HG03045 (cell line): ENCODE results near the gene PRKAA1.
"Not testable (repeated sequence)": the region's sequence is repeated elsewhere in the genome, so short reads cannot be mapped to it uniquely, and the experiment has no call there.

Source experiments
- ATAC-seq: cut with Tn5 transposase; IDR thresholded peaks from one replicate; pipeline ENCODE4 v1.9.1; 2021; ENCODE audit warnings: mild to moderate bottlenecking, moderate library complexity; ENCODE audit not compliant: unreplicated experiment

Gene PRKAA1

DNA sequence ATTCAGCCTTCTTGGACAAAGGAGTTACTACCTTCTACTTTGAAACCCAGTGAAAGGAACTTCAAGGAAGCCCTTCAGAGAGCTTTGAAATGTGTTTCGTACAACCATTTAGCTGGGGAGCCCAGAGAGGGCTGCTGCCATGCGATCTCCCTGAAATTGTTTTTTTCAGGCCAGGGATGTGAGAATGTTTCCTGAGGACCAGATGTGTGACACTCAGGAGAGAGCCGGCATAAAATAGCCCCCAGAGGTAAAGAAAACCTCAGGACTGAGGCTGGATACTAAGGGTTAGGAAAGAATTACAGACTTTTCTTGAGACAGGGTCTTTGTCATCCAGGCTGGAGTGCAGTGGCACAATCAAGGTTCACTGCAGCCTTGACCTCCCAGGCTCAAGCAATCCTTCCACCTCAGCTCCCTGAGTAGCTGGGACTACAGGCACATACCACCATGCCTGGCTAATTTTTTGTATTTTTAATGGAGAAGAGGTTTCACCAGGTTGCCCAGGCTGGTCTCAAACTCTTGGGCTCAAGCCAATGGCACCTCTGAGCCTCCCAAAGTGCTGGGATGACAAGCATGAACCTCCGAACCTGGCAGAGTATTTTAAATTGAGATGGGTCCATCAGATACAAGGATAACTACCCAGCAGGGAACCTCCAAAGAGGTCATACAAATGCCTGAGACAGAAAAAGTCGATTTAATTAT is 28.5 kb upstream of the PRKAA1 start:
- ATAC-seq: no peak

DNA sequence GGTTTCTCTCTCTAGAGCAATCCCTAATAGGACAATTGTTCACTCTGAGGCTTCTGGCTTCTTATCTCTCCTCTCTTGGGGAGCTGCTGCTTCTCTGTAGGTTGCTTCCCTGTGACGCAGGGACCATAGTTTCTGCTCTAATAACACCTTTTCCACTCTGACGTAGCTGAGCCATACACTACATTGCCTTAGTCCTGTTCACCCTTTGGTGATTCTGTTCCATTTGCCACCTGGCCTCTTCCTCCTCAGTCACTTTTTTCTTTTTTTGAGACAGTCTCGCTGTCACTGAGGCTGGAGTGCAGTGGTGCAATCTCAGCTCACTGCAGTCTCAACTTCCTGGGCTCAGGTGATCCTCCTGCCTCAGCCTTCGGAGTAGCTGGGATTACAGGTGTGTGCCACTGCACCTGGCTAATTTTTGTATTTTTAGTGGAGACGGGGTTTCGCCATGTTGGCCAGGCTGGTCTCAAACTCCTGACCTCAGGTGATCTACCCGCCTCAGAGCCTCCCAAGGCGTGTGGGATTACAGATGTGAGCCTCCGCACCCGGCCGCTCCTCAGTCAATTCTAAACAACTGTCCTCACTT is 27.4 kb upstream of the PRKAA1 start:
- ATAC-seq: not testable (repeated sequence)

DNA sequence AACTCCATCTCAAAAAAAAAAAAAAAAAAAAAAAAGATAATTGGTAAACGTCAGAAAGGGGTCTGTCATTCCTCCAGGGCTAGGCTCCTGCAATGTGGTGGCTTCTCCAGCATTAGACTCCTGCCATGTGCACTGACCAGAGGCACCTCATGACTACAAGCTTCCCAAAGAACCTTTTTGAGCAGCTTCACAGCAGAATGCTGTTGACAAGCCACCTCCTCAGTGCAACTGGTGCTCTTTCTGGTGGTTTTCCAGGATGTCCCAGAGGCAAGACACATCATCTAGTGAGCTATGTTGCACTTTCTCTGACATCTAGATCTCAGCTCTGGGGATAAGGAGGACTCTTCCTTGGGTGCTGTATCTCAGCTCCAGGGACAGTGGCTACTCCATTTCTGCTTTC is 25.3 kb upstream of the PRKAA1 start:
- no peak for ATAC-seq

DNA sequence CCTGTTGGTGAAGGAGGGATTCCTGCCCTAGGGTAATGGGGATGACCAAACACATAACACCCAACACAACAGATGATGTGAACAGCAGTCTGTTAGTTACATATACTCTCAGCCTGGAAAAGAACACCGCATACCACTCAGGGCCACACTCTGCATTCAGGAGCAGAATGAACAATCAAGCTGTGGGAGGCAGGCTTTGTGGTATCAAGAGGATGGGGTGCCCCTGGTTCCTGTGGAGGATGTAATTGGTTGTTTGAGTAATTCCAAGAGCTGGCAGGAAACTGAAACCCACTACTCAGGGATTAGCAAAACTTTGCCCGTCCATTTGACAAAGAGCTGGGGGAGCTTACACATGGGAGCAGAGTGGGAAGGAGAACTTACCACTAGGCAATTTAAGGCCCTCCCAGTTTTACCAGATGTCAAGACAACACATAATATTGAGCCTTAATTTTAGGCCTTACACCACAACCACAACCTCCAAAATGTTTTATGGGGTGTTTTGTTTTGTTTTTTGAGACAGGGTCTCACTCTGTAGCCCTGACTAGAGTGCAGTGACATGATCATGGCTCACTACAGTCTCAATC is 15.6 kb upstream of the PRKAA1 start:
- no peak for ATAC-seq

DNA sequence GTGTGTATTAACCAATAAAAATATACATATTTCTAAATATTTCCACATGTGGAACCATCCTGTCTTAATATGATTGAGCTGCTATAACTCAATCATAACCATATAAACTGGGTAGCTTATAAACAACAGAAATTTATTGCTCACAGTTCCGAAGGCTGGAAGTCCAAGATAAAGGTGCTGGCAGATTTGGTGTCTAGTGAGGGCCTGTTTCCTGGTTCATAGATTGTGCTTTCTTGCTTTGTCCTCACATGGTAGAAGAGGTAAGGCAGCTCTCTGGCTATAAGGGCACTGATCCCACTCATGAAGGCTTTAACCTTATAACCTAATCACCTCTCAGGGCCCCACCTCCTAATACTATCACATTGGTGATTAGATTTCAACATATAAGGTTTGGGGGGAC is 14.0 kb upstream of the PRKAA1 start:
- no peak for ATAC-seq

DNA sequence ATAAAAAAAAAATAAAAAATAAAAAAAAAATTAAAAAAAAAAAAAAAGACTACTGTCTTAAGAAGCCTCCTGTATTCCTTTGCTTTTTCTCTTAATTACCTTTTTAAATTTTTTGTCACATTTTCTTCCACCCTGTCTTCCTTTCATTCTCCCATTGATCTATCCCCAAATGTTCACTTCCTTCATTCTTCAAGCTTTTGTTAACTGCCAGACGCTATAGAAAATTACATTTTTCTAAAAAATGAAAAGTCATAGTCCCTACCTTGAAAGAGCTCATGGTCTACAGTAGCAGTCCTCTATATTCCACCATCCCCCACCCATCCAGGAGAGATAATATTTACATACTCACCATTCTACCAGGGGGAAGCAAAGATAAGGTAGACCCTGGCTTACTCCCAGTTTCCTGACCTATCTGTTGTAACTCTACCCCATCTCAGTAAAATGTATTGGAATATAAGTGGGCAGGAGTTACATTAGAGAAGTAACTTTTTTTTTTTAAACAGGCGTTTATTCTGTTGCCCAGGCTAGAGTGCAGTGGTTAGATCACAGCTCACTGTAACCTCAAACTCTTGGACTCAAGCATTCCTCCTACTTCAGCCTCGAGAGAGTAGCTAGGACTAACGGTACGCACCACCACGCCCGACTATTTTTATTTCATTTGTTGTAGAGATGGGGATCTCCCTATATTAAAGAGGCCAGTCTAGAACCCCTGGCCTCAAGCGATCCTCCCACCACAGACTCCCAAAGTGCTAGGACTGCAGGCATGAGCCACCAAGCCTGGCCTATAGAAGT is 3.8 kb upstream of the PRKAA1 start:
- ATAC-seq: no peak

DNA sequence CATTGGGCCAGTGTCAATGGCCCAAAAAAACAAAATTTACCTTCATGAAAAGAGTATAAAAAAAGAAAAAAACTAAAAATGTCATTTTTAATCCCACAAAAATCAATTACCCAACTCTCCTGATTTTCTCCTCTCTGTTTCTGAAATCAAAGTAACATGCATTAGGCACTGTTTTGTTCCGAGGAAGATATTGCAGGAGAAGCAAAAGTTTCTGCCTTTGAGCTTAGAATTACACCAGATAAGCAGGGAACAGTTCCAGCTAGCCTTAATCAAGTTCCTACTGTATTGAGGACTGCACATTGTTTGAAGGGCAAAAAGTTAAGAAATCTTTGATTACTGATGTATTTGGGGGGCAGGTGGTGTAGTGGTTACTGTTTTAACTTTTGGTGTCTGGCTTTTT is 1.1 kb upstream of the PRKAA1 start:
- no peak for ATAC-seq

DNA sequence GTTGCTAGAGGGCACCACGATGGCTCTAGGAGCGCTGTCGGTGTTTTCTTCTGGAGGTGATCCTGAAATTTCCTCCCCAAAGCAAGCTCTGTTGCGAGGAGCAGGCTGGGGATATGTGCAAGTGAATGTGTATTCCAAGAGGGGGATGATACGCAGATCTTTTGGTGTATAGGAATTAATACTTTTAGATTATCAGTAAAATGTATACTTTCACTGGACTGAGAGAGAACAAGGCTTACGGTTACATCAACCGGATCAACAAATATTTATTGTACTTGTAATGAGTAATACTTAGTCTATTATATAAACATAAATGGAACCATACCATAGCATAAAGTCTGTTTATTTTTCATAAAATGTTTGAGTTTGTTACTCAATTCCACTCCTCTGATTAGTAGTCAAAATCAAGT is 632 bp upstream of the PRKAA1 start:
- ATAC-seq: no peak

DNA sequence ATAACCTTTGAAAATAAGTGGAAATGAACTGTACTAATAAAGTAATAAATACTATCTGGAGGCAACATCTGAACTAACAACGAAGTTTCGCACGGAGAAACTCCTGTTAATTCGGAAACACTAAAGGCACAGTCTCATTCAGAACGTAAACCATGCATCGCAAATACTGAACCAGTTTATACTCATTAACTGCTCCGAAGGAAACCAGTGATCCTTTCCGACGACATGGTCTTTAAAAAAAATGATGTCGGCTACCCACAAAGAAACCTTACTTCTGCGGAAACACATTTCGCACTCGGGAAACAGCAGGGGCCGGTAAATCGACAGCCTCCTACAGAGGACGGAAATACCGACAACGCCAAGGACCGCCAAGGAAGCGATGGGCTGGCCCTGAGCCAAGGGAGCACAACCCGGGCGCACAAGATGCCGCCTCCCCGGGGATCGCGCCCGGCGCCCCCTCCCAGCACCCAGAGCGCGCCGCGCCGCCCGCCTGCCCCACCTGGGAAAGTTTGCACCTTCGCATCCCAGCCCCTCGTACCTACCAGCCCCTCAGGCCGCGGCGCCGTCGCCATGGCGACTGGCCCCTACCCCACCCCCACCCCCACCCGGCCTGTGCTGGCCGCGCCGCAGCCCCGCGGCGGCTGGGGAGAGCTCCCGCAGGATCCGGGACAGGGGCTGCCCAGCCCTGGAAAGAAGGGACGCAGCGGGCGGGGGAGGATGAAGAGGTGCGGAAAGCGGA is 732 bp downstream of the PRKAA1 start:
- peak; percentile 50 for ATAC-seq

DNA sequence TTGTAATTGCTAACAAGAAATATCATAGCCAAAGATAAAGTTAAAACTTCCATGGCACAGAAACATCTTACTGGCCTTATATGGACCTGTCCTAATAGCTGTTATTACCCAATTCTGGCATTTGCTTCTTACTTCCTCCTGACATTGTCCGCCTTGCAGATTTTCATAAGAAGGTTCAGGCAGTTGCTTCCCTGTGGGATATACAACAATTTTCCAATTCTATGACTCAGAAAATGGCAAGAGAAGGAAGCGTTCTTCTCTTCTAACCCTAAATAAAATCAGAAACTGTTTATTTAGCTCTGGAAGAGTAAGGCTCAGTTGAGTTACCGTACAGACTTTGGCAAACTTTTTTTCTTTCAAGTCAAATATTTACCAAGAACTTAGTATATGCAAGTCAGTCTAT is 1.7 kb downstream of the PRKAA1 start:
- no peak for ATAC-seq

DNA sequence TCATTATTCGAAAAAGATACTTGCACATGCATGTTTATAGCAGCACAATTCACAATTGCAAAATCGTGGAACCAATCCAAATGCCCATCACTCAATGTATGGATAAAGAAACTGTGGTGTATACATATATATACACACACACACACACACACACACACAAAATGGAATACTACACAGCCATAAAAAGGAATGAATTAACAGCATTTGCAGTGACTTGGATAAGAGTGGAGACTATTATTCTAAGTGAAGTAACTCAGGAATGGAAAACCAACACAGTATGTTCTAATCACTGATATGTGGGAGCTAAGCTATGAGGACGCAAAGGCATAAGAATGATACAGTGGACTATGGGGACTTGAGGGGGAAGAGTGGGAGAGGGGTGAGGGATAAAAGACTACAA is 3.3 kb downstream of the PRKAA1 start:
- ATAC-seq: not testable (repeated sequence)

DNA sequence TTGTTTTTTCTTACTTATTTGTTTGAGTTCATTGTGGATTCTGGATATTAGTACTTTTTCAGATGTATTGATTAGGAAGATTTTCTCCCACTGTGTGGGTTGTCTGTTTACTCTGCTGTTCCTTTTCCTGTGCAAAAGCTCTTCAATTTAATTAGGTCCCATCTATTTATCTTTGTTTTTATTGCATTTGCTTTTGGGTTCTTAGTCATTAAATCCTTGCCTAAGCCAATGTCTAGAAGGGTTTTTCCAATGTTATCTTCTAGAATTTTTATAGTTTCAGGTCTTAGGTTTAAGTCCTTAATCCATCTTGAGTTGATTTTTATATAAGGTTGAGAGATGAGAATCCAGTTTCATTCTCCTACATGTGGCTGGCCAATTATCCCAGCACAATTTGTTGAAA is 3.8 kb downstream of the PRKAA1 start:
- ATAC-seq: not testable (repeated sequence)

DNA sequence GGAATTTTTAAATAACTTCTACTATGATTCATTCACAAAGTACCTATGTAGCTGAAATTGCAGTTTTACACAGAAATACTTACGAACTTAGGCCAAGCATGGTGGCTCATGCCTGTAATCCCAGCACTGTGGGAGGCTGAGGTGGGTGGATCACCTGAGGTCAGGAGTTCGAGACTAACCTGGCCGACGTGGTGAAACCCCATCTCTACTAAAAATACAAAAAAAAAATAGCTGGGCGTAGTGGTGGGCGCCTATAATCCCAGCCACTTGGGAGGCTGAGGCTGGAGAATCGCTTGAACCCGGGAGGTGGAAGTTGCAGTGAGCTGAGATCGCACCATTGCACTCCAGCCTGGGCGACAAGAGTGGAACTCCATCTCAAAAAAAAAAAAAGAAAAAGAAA is 5.5 kb downstream of the PRKAA1 start:
- ATAC-seq: not testable (repeated sequence)

DNA sequence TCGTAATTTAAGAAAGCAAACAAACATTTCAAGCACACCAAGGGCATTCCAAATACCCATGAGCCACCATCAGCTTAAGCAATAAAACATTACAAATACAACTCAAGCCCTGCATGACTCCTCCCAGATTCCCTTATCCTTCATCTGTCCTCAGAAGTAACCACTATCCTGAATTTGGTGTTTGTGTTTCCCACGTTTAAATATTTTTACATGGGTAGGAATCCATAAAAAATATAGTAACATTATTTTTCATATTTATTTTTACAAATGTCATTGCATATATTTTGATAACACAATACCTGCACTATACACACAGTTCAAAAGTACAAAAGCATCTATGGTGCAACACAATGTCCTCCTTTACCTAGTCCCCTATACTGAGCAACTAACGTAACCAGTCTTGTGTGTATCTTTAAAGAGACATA is 6.4 kb downstream of the PRKAA1 start:
- ATAC-seq: no peak

DNA sequence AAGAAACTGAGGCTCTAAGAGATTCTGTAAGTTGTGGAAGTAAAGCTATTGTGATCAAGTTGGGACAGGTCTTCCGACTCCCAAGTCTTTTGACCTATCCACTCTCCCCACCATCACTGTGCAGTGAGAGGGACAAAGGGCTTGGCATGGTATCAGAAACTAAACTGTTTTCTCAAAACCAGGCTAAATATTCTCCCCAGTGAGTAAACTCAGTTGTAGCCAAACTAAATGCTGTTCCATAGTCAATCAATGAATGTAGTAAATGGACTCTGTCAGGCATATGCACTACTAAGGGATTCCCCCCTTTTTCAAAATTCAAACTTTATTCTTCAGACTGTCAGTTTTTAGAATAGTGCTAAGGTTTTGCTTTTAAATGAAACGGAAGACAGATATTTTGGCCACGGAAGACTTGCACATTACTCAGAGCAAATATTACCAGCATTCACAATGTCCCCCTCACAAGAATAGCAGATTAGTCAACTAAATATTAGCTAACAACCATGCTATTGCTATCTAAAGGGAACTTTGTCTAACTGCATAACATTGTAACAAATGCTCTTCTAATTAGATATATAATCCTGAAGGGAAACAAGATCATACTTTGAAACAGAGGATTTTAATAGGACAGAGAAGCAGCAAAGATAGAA is 7.1 kb downstream of the PRKAA1 start:
- no peak for ATAC-seq

DNA sequence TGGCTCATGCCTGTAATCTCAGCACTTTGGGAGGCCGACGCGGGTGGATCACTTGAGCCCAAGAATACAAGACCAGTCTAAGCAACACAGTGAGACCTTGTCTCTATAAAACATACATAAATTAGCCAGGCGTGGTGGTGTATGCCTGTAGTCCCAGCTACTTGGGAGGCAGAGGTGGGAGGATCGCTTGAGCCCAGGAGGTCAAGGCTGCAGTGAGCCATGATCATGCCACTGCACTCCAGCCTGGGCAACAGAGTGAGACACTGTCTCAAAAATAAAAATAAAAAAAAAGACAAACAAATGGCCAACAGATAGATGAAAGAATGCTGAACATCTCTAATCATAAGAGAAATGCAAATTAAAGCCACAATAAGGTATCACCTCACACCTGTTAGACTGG is 9.2 kb downstream of the PRKAA1 start:
- not testable (repeated sequence) for ATAC-seq

DNA sequence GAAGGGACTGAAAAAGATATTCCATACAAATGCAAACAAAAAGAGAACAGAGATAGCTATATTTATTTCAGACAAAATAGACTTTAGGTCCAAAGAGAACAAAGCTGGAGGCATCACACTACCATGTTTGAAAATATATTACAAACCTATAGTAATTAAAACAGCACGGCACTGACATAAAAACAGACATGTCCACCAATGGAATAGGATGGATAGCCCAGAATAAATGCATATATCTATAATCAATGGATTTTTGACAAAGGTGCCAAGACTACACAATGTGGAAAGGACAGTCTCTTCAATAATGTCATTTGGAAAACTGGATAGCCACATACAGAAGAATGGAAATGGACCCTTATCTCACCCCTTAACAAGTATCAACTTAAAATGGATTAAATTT is 10.2 kb downstream of the PRKAA1 start:
- ATAC-seq: no peak

DNA sequence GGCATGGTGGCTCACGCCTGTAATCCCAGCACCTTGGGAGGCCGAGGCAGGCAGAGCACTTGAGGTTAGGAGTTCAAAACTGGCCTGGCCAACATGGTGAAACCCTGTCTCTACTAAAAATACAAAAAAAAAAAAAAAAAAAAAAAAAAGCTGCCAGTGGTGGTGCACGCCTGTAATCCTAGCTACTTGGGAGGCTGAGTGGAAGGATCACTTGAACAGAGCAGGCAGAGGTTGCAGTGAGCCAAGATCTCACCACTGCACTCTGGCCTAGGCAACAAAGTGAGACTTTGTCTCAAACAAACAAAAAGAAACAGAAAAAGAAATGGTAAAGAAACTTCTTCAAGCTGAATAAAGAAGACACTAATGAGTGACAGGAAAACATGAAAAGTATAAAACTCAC is 11.5 kb downstream of the PRKAA1 start:
- not testable (repeated sequence) for ATAC-seq

DNA sequence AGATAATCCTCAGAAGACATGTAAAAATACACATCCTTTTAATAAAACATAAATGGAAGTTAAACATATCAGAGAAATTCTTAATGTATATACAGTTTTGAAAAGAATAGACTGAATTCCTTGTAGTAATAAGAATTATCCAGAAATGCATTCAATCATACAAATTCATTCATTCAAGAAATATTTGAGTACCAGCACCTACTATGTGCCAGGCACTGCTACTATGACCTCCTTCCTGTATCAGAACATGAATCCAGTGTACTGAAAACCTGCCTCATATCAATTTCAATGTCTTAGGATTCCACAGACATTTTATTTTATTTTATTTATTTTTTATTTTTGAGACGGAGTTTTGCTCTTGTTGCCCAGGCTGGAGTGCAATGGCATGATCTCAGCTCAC is 13.3 kb downstream of the PRKAA1 start:
- ATAC-seq: no peak

DNA sequence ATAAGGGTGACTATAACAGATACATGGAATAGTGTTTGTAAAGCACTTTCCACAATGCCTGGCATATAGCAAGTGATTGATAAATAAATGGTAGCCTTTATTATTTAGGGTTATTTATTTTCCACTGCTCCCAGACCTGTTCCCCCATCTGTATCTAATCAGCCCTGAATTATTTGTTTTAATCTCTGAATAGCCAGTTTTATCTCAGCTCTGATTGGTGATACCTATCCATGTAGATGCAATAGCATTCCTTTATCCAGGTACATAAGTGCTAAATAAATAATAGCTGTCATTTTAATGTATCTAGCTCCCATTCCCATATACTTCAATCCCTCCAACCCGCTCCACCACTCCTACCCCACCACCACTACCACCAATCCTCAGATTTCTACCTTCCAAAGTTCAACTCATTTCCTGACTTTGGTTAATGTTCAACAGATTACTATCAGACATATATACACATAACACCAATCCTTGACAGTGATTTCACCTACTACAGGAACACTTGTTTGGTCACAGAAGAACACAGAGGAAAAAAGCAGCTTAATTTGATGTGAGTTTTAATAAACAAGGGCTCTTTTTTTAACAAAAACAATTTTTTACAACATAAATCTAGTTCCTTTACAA is 14.0 kb downstream of the PRKAA1 start:
- no peak for ATAC-seq
